Parathyroid adenoma (tissue), 2 donors: ENCODE data around the gene NR2F2.

Experiments
- H2AFZ ChIP-seq: fragments of 300-600 bp; sonication (generic); one replicate; pipeline ENCODE4 v1.7.0; 2017; ENCODE audit warnings: antibody characterized with exemption, mild to moderate bottlenecking
- H3K27ac ChIP-seq: fragments of 300-600 bp; sonication (generic); one replicate; pipeline ENCODE4 v1.7.0; 2017
- H3K27me3 ChIP-seq: fragments of 300-600 bp; sonication (generic); one replicate; pipeline ENCODE4 v1.7.0; 2017; ENCODE audit warnings: low read length; ENCODE audit not compliant: control insufficient read depth, insufficient read depth
- H3K36me3 ChIP-seq: fragments of 300-600 bp; sonication (generic); one replicate; pipeline ENCODE4 v1.7.0; 2017; ENCODE audit warnings: low read length; ENCODE audit not compliant: control insufficient read depth, insufficient read depth
- H3K4me1 ChIP-seq: fragments of 300-600 bp; sonication (generic); one replicate; pipeline ENCODE4 v1.7.0; 2017; ENCODE audit warnings: control low read depth
- H3K4me2 ChIP-seq: fragments of 300-600 bp; sonication (generic); one replicate; pipeline ENCODE4 v1.7.0; 2017; ENCODE audit warnings: low read length
- H3K4me3 ChIP-seq: fragments of 300-600 bp; sonication (generic); one replicate; pipeline ENCODE4 v1.7.0; 2017; ENCODE audit warnings: low read depth, low read length
- H3K79me2 ChIP-seq: fragments of 300-600 bp; sonication (generic); one replicate; pipeline ENCODE4 v1.7.0; 2017; ENCODE audit warnings: control low read depth
- H3K9ac ChIP-seq: fragments of 300-600 bp; sonication (generic); one replicate; pipeline ENCODE4 v1.7.0; 2017; ENCODE audit warnings: mild to moderate bottlenecking
- H3K9me3 ChIP-seq: fragments of 300-600 bp; sonication (generic); one replicate; pipeline ENCODE4 v1.7.0; 2017; ENCODE audit warnings: low read length; ENCODE audit not compliant: control insufficient read depth
- TF ChIP-seq, protein P1 (sequence below): fragments of 300-600 bp; sonication (generic); IDR thresholded peaks from one replicate; pipeline ENCODE4 v1.7.0; 2017; ENCODE audit warnings: antibody characterized with exemption, mild to moderate bottlenecking
- donor health status: primary hyperparathyroidism.

The NR2F2 gene

DNA sequence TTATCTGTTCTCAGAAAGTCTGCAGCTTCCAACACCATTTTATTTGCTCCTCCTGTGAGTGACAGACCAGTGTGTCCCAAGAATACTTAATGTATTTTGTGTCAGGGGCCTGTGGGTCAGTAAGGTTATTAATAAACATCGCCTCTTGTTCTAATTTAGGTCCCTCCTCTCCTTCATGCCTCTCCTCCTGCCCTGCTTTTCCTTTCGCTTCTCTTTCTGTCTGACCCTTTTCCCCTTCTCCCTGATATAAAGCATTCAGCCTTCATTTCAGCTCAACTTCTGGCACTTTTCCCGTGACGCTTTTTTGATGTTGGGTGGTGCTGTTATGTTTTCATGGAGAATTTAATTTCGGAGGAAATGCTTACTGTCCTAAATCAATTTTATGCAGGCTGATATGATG lies 29.7 kb upstream of the NR2F2 start:
- H3K9me3 ChIP-seq: no peaks in the 10 kb centered on the region
- TF ChIP-seq, protein P1, sequence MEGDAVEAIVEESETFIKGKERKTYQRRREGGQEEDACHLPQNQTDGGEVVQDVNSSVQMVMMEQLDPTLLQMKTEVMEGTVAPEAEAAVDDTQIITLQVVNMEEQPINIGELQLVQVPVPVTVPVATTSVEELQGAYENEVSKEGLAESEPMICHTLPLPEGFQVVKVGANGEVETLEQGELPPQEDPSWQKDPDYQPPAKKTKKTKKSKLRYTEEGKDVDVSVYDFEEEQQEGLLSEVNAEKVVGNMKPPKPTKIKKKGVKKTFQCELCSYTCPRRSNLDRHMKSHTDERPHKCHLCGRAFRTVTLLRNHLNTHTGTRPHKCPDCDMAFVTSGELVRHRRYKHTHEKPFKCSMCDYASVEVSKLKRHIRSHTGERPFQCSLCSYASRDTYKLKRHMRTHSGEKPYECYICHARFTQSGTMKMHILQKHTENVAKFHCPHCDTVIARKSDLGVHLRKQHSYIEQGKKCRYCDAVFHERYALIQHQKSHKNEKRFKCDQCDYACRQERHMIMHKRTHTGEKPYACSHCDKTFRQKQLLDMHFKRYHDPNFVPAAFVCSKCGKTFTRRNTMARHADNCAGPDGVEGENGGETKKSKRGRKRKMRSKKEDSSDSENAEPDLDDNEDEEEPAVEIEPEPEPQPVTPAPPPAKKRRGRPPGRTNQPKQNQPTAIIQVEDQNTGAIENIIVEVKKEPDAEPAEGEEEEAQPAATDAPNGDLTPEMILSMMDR: no peak
- H3K9ac ChIP-seq: no peak overlapping the region
- H3K27ac ChIP-seq: peak overlapping the region; percentile 15
- peak overlapping the region; percentile 8 for H2AFZ ChIP-seq
- H3K4me3 ChIP-seq: no peak overlapping the region
- H3K4me1 ChIP-seq: no peaks in the 10 kb centered on the region
- no peaks in the 10 kb centered on the region for H3K27me3 ChIP-seq
- H3K4me2 ChIP-seq: no peak overlapping the region
- no peaks in the 10 kb centered on the region for H3K79me2 ChIP-seq
- no peaks in the 10 kb centered on the region for H3K36me3 ChIP-seq

DNA sequence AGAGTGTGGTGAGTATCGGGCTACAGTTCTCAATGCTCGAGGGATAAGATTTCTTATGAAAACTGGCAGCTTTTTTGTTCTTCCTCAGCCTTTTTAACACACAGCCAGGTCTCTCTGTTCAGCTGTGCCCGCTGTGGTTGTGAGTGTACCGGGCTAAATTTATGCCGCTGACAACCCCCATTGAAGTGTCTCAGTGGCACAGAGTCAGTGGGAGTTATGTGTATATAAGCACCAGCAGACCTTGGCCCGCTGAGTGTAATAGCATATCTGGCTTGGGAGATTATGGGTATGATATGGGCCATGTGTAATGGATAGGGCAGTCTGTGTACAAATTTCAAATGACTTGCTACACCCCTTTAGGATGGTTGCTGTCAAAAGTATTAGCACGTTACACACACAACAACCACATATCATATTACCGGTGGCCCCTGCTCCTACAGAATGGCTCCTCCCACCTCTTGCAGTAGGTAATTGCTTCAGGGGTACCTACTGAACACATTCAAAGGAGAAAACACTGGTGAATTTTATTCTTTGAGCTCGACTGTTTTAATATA lies 26.9 kb upstream of the NR2F2 start:
- no peak overlapping the region for H3K4me3 ChIP-seq
- H3K36me3 ChIP-seq: no peaks in the 10 kb centered on the region
- no peak overlapping the region for H3K27ac ChIP-seq
- H3K4me2 ChIP-seq: no peak overlapping the region
- H3K79me2 ChIP-seq: no peaks in the 10 kb centered on the region
- TF ChIP-seq, protein P1: no peak
- no peak overlapping the region for H2AFZ ChIP-seq
- H3K4me1 ChIP-seq: no peaks in the 10 kb centered on the region
- H3K9me3 ChIP-seq: no peaks in the 10 kb centered on the region
- H3K27me3 ChIP-seq: no peaks in the 10 kb centered on the region
- H3K9ac ChIP-seq: no peak overlapping the region

DNA sequence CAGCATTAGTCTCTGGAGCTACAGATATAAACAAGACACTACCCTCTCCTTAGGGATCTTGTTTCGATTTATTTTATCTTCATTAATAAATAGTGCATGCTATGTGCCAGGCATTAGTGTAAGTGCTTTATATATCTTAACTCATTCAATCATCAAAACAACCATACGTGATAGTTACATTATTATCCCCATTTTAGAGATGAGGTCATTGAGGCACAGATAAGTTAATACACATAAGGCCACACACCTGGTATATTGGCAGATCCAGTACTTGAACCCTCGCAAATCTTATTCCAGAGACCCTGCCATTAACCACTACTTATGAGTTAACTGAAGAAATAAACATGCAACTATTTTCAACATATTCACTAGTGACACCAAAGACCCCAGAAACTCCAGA lies 25.7 kb upstream of the NR2F2 start:
- Histone ChIP-seq H3K9me3 (no peaks in the 10 kb centered on the region), H3K36me3 (no peaks in the 10 kb centered on the region), H3K79me2 (no peaks in the 10 kb centered on the region), H3K27me3 (no peaks in the 10 kb centered on the region), H3K4me2 (no peak overlapping the region), H3K9ac (no peak overlapping the region), H3K4me1 (no peaks in the 10 kb centered on the region), H3K4me3 (no peak overlapping the region), H3K27ac (no peak overlapping the region), H2AFZ (no peak overlapping the region)
- TF ChIP-seq, protein P1: no peak

DNA sequence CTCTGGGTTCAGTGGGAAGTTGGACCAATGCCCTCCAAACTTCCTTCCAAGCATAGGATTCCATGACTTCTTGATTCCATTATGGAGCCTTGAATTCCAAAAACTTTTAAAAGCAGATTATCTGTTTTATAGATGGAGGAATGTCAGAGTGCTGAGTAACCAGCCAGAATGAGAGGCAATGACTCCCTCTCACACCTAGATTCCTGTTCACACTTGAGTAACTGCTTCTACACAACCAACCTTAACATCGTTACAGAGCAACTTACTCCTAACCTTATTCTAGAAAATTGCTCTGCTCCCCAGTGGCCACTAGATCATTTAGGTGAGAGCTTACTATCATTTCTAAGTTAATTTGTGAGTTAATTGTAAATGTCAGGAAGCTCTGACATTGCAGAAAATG lies 24.2 kb upstream of the NR2F2 start:
- Histone ChIP-seq H3K36me3 (no peaks in the 10 kb centered on the region), H3K4me1 (no peaks in the 10 kb centered on the region), H3K9ac (no peak overlapping the region), H3K9me3 (no peaks in the 10 kb centered on the region), H3K4me2 (no peak overlapping the region), H3K27me3 (no peaks in the 10 kb centered on the region), H3K79me2 (no peaks in the 10 kb centered on the region), H3K4me3 (no peak overlapping the region), H2AFZ (no peak overlapping the region), H3K27ac (no peak overlapping the region)
- TF ChIP-seq, protein P1: no peak

DNA sequence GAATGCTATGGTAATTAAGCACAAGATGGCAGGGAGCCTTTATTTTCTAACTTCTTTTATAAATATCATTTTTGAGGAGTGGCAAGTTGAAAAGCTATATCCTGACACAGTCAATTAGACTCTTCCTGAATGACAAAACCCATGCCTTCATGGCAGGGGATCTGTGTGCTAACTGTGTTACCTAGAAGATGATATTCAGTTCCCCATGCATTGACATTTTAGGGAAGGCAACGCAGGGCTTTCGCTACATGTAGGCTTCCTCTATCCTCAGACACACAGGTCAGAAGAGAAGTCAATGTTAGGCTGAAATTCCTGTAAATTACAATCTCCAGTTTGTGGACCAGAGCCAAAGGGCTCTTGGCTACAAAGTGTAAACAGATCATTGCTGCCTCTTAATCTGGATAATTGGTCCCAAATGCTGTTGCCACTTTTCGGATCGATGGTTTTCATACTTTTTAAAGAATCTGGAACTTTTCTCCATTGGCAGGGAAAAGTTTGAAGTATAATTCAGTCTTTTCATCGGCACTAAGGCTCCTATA lies 22.6 kb upstream of the NR2F2 start:
- TF ChIP-seq, protein P1: no peak
- Histone ChIP-seq H3K4me3 (no peak overlapping the region), H3K36me3 (no peaks in the 10 kb centered on the region), H3K27ac (no peak overlapping the region), H3K4me2 (no peak overlapping the region), H3K4me1 (no peaks in the 10 kb centered on the region), H3K79me2 (no peaks in the 10 kb centered on the region), H3K27me3 (no peaks in the 10 kb centered on the region), H3K9ac (no peak overlapping the region), H2AFZ (no peak overlapping the region), H3K9me3 (no peaks in the 10 kb centered on the region)
